ENCODE results near the gene DLEC1. TPM values are rescaled to one million over a fixed set of nuclear protein-coding genes. Genes with fewer than 3 reads are reported as not detected.

Gene DLEC1
- total RNA-seq, 4 donors from 2014 or later = 0.20 to 4.1 (median 1.4) TPM

DNA sequence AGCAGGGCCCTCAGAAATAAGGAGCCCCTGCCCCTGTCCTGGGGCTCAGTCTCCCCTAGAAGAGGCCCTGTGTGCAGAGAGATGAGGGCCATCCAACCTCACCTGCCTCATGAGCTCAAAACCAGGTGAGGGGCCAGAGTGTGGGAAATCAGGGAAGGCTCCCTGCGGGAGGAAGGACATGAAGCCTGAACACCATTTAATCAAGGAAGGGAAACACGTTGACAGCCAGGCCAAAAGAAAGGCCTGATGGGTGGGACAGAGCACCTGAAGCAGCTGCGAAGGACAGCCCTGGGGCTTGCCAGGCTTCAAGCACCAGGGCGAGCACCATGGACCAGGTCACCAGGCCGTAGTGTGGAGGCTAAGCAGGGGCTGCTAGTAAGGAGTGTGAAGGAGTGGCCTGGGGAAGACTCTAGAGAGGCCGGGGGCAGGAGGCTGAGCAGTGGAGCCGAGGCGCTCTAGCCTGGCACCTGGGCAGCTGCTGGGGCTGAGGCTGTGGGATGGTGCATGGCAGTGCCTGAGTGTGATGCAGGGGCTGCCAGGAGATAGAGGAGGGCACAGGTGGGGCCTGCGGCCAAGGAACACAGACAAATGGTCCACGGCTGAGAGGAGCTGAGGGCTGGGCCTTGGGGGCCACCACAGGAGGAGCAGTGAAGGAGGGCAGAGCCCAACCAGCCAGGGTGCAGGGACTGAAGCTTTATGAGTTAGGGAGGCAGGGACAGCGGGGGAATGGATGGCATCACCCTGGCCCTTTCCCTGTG lies 81.9 kb downstream of the DLEC1 start:
- Histone ChIP-seq H3K27ac (no peak overlapping the region), H3K9me3 (no peaks in the 10 kb centered on the region), H3K4me3 (no peak overlapping the region), H3K4me1 (no peaks in the 10 kb centered on the region), H3K27me3 (no peaks in the 10 kb centered on the region), H3K36me3 (peaks cover 0 to 45% (median 16%) of the 10 kb centered on the region in 4 donors)
- in situ Hi-C loops (cut with MboI; ENCODE audit: low pct_ligation_motif_present in 1 of 4, low pct_unique_long_range_greater_than_20kb in 1 of 4, low sequenced_read_pairs in 3 of 4) = loop anchor here in 1 of 4 donors (25.0 kb wide), 1 partner anchor 366 kb away; the partner anchor contains the start of gene EXOG
- intact Hi-C loops (cut with DNase I; ENCODE audit: low total_unique reads) = no loop called here
- DNase-seq = no peak
- TF ChIP-seq, protein P1, sequence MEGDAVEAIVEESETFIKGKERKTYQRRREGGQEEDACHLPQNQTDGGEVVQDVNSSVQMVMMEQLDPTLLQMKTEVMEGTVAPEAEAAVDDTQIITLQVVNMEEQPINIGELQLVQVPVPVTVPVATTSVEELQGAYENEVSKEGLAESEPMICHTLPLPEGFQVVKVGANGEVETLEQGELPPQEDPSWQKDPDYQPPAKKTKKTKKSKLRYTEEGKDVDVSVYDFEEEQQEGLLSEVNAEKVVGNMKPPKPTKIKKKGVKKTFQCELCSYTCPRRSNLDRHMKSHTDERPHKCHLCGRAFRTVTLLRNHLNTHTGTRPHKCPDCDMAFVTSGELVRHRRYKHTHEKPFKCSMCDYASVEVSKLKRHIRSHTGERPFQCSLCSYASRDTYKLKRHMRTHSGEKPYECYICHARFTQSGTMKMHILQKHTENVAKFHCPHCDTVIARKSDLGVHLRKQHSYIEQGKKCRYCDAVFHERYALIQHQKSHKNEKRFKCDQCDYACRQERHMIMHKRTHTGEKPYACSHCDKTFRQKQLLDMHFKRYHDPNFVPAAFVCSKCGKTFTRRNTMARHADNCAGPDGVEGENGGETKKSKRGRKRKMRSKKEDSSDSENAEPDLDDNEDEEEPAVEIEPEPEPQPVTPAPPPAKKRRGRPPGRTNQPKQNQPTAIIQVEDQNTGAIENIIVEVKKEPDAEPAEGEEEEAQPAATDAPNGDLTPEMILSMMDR (IDR thresholded peaks at IDR 0.05) = no peak
- TF ChIP-seq POLR2A (IDR thresholded peaks at IDR 0.05) (no peak), POLR2AphosphoS5 (IDR thresholded peaks at IDR 0.05) (no peak), EP300 (IDR thresholded peaks at IDR 0.05; ENCODE audit: low read depth) (no peak)
- 87 to 91% methylated on average over 3 to 11 of the region's 11 CpGs for WGBS, 2 donors (ENCODE audit: low coverage in 1 of 2)

DNA sequence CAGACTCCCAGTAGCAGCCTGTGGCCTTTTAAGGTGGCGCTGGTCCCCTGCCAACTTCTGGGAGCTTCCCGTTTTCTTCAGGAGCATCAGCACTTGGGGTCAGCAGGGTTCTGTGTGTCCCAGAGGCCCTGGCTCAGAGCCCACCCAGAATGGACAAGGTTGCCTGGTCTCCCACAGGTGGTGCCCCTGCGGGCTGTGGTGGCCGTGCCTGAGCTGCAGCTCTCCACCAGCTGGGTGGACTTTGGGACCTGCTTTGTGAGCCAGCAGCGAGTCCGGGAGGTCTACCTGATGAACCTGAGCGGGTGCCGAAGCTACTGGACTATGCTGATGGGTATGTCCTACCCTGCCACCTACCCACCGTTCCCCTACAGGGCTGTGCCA lies 82.4 kb downstream of the DLEC1 start:
- no peak for DNase-seq
- Histone ChIP-seq H3K27me3 (no peaks in the 10 kb centered on the region), H3K27ac (no peak overlapping the region), H3K36me3 (peaks cover 0 to 50% (median 19%) of the 10 kb centered on the region in 4 donors), H3K4me1 (no peaks in the 10 kb centered on the region), H3K9me3 (no peaks in the 10 kb centered on the region), H3K4me3 (no peak overlapping the region)
- 82% methylated on average over 5 of the region's 9 CpGs; no CpG with 5 or more reads in 1 of the 2 donors for WGBS, 2 donors (ENCODE audit: low coverage in 1 of 2)
- intact Hi-C loops (cut with DNase I; ENCODE audit: low total_unique reads) = no loop called here
- in situ Hi-C loops (cut with MboI; ENCODE audit: low pct_ligation_motif_present in 1 of 4, low pct_unique_long_range_greater_than_20kb in 1 of 4, low sequenced_read_pairs in 3 of 4) = loop anchor here in 1 of 4 donors (25.0 kb wide), 1 partner anchor 366 kb away; the partner anchor contains the start of gene EXOG
- no peak for TF ChIP-seq EP300 (IDR thresholded peaks at IDR 0.05; ENCODE audit: low read depth)
- TF ChIP-seq, protein P1 (IDR thresholded peaks at IDR 0.05) = no peak
- no peak for TF ChIP-seq POLR2A (IDR thresholded peaks at IDR 0.05)
- TF ChIP-seq POLR2AphosphoS5 (IDR thresholded peaks at IDR 0.05) = no peak

DNA sequence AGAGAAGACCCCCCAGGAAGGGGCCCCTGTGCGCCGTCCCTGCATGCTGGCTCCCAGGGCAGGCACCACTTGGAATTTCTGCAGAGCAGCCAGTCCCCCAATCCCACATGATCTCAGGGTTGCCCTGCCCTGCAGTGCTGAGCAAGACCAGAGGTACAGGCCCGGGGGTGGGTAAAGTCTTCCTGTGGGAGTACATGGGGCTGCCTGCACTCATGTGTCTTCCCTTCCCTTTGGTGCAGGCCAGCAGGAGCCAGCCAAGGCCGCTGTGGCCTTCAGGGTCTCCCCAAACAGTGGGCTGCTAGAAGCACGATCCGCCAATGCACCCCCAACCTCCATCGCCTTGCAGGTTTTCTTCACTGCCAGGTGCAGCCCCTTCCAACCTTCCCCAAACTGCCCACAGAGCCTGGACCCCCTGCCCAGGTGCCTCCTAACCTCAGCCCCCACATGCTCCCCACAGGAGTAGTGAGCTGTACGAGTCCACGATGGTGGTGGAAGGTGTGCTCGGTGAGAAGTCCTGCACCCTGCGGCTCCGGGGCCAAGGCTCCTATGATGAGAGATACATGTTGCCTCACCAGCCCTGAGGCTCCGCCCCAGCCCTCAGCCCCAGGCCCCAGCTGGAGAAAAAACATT lies 82.9 kb downstream of the DLEC1 start:
- in situ Hi-C loops (cut with MboI; ENCODE audit: low pct_ligation_motif_present in 1 of 4, low pct_unique_long_range_greater_than_20kb in 1 of 4, low sequenced_read_pairs in 3 of 4) (loop anchor here in 1 of 4 donors (25.0 kb wide), 1 partner anchor 365 kb away; the partner anchor contains the start of gene EXOG), intact Hi-C loops (cut with DNase I; ENCODE audit: low total_unique reads) (no loop called here)
- WGBS, 2 donors (ENCODE audit: low coverage in 1 of 2) = 97% methylated on average over 11 of the region's 13 CpGs; no CpG with 5 or more reads in 1 of the 2 donors
- Histone ChIP-seq H3K4me3 (no peak overlapping the region), H3K9me3 (no peaks in the 10 kb centered on the region), H3K27me3 (no peaks in the 10 kb centered on the region), H3K4me1 (no peaks in the 10 kb centered on the region), H3K36me3 (peaks cover 0 to 54% (median 21%) of the 10 kb centered on the region in 4 donors), H3K27ac (no peak overlapping the region)
- no peak for DNase-seq
- TF ChIP-seq POLR2AphosphoS5 (IDR thresholded peaks at IDR 0.05) (no peak), EP300 (IDR thresholded peaks at IDR 0.05; ENCODE audit: low read depth) (no peak), POLR2A (IDR thresholded peaks at IDR 0.05) (no peak)
- TF ChIP-seq, protein P1 (IDR thresholded peaks at IDR 0.05) = no peak

DNA sequence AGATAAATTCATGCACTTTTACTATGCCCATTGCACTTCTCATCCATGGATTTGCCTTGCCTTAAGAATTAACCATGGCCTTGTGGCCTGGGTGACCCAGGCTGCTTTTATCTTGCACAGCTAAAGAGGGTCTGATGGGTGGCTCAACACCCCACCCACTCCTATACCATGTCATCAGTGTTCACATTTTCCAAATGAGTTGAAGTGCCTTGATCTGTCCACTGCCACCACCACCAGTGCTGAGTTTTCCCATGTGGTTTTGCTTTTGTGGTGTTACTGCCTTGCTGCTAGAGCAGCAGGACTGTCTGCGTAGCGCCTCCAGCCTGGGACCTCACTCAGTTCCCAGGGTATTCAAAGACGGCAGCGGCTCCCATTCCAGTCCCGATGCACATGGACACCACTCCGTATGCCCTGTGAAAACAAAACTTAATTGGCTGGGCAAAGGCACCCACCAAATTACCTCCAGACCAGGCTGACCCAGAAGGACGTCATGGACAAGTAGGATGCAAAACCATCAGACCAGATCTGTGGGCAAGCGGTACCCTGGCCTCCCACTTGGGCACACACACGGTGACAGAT lies 83.8 kb downstream of the DLEC1 start:
- Histone ChIP-seq H3K9me3 (no peaks in the 10 kb centered on the region), H3K36me3 (peaks cover 0 to 61% (median 25%) of the 10 kb centered on the region in 4 donors), H3K4me1 (no peaks in the 10 kb centered on the region), H3K4me3 (no peak overlapping the region), H3K27me3 (no peaks in the 10 kb centered on the region), H3K27ac (no peak overlapping the region)
- TF ChIP-seq EP300 (IDR thresholded peaks at IDR 0.05; ENCODE audit: low read depth) (no peak), POLR2AphosphoS5 (IDR thresholded peaks at IDR 0.05) (no peak), POLR2A (IDR thresholded peaks at IDR 0.05) (no peak)
- TF ChIP-seq, protein P1 (IDR thresholded peaks at IDR 0.05) = no peak
- in situ Hi-C loops (cut with MboI; ENCODE audit: low pct_ligation_motif_present in 1 of 4, low pct_unique_long_range_greater_than_20kb in 1 of 4, low sequenced_read_pairs in 3 of 4) (loop anchor here in 1 of 4 donors (25.0 kb wide), 1 partner anchor 364 kb away; the partner anchor contains the start of gene EXOG), intact Hi-C loops (cut with DNase I; ENCODE audit: low total_unique reads) (no loop called here)
- WGBS, 2 donors (ENCODE audit: low coverage in 1 of 2) = 96% methylated on average over 9 of the region's 9 CpGs; no CpG with 5 or more reads in 1 of the 2 donors
- DNase-seq = no peak
